Esophagus squamous epithelium (tissue), 4 donors: Measurements from ENCODE around the gene GCLC.

Experiments used
- CTCF ChIP-seq, 6 experiments: fragments of 450-650 bp in 4 of 6; fragments of 200-600 bp in 2 of 6; sonication (generic) in 2 of 6; IDR thresholded peaks; one replicate each; pipeline ENCODE4 v1.5.1; 2016 to 2019; ENCODE audit warnings: antibody characterized with exemption in 6 of 6, mild to moderate bottlenecking in 4 of 6, moderate library complexity in 4 of 6
- POLR2A ChIP-seq, 4 donors: fragments of 450-650 bp; IDR thresholded peaks; one replicate each; pipeline ENCODE4 v1.6.1; 2017; ENCODE audit warnings: antibody characterized with exemption in 4 of 4, mild to moderate bottlenecking in 4 of 4, moderate library complexity in 3 of 4

- TF ChIP-seq CTCF (IDR thresholded peaks at IDR 0.05) (no peak), POLR2A (IDR thresholded peaks at IDR 0.05) (no peak)
Measured at GRCh38 chr6:53532942-53533341, 12.0 kb downstream of the GCLC start.
